ENCODE data around the gene USP36.

The USP36 gene

DNA sequence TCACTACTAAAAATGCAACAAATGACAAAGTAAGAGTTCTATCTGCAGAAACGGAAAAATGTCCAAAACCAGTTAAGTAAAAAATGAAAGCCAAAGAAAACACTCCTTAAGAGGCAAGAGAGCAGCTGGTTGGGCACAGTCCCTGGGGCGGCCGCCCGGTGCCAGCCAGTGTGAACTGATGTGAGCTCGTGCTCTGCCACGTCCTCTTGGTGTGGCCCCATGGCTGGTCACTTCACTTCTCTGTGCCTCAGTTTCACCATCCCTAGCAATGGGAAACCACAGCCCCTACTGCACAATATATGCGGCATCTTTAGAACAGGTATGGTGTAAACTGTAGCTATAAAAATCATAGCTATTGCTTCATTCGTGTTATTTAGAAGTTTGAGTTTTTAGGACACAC is 21.2 kb downstream of the USP36 start:
- in situ Hi-C loops (cut with MboI; ENCODE audit: low sequenced_read_pairs): loop anchor here (25.0 kb wide), 1 partner anchor 332 kb away; no protein-coding TSS in a partner anchor

DNA sequence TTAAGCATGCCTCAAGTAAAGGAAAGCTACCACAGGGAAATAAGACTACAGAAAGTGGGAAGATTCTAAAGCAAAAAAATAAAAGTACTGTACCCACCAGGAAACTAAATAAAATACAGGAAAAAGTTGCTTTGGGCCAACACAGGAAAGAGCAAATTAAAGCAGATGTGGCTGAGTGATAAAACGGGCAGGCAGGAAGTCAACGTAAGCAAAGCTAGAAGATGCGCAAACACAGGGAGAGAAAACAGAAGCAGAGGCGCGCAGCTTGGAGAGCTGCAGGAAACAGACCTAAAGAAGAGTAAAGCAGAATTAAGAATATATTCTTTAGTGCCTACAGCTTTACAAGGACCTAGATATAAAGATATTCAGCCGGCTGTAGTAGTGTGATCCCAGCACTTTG is 21.7 kb downstream of the USP36 start:
- in situ Hi-C loops (cut with MboI; ENCODE audit: low sequenced_read_pairs): loop anchor here (25.0 kb wide), 1 partner anchor 332 kb away; no protein-coding TSS in a partner anchor

GRCh38 chr17:78818152-78818846 is 22.3 kb downstream of the USP36 start:
- in situ Hi-C loops (cut with MboI; ENCODE audit: low sequenced_read_pairs): loop anchor here (25.0 kb wide), 1 partner anchor 331 kb away; no protein-coding TSS in a partner anchor

DNA sequence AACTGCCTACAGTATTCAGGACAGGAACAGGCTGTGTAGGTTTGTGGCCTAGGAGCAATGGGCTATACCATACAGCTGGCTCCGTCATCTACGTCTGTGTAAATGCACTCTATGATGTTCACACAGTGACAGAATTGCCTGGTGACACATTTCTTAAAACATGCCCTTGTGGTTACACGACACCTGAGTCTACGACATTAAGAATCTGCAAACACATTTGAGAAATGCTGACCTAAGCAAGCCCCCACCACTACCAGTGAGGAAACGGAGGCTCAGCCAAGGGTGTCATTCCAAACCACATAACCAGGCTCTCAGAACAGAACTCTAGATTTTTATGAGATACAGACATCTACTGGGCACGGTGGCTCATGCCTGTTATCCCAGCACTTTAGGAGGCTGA is 23.5 kb downstream of the USP36 start:
- in situ Hi-C loops (cut with MboI; ENCODE audit: low sequenced_read_pairs): loop anchor here (25.0 kb wide), 1 partner anchor 330 kb away; no protein-coding TSS in a partner anchor

- in situ Hi-C loops (cut with MboI; ENCODE audit: low sequenced_read_pairs): loop anchor here (25.0 kb wide), 1 partner anchor 328 kb away; no protein-coding TSS in a partner anchor
Observed at GRCh38 chr17:78815696-78816095, 24.9 kb downstream of the USP36 start.

DNA sequence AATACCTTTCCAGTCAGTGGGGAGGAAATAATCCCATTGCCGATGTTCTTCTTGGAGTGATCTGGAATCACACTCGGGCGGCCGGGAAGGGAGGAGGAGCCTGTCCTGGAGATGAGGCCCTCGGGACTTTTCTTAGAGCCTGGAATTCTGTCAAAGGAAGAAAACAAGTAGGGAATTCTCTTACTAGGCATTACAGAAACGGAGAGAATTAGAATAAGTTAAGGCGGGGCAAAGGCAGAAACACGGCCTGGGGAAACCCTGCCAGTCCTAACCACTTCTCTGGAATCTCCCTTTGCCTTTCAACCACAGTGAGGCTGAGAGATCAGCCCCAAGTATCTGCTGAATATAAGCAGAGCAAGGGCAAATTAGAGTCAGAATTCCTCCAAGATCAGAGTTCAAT is 27.8 kb downstream of the USP36 start:
- in situ Hi-C loops (cut with MboI; ENCODE audit: low sequenced_read_pairs): loop anchor here (25.0 kb wide), 1 partner anchor 326 kb away; no protein-coding TSS in a partner anchor

DNA sequence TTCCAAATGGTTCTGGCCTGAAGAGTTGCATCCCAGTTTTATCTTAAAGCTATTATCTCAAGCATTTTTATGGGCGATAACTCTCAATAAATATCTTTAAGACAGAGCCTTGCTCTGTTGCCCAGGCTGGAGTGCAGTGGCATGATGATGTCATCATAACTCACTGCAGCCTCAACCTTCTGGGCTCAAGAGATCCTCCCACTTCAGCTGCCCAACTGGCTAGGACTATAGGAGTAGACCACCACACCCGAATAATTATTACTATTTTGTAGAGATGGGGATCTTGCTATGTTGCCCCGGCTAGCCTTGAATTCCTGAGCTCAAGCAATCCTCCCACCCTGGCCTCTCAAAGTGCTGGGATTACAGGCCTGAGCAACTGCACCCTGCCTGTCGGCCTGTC is 32.5 kb downstream of the USP36 start:
- in situ Hi-C loops (cut with MboI; ENCODE audit: low sequenced_read_pairs): loop anchor here (25.0 kb wide), 1 partner anchor 321 kb away; no protein-coding TSS in a partner anchor

- in situ Hi-C loops (cut with MboI; ENCODE audit: low sequenced_read_pairs): loop anchor here (25.0 kb wide), 1 partner anchor 319 kb away; no protein-coding TSS in a partner anchor
Observed at GRCh38 chr17:78806451-78806850, 34.2 kb downstream of the USP36 start.

DNA sequence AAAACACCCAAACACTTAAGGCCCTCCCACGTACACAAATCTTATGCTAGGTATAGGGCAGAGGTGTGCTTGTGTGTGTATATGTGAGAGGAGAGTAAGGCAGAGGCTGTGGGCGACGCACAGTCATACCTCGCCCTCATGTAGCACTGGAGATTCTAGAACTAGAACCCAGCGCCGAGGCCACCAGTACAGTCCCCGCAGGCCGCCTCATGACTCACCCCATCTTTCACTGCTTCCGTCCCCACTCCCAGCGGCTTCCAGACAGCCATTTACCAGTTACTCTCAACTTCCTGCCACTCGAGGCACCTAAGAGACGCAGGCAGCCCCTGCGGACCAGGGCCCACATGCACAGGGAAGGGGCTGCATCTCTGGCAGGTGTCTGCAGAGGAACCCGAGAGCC is 35.3 kb downstream of the USP36 start:
- in situ Hi-C loops (cut with MboI; ENCODE audit: low sequenced_read_pairs): loop anchor here (25.0 kb wide), 1 partner anchor 318 kb away; no protein-coding TSS in a partner anchor

DNA sequence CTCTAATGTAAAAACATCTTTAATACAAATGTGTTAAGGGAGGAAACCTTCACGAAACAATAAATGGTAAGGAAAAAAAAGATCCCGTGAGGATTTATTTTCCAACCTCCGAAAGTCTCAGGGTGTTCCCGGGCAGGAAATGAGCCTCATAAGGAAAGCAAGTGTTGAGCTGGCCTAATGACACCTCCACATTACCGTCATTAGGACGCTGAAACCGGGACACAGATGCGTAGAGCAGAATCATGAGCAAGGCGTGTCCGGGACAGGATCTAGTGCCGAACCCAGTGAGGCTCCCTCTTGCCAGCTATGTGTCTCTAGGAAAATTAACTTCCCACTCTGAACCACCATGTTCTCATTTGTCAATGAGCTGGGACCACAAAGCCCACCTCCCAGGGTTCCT is 35.8 kb downstream of the USP36 start:
- in situ Hi-C loops (cut with MboI; ENCODE audit: low sequenced_read_pairs): loop anchor here (25.0 kb wide), 1 partner anchor 317 kb away; no protein-coding TSS in a partner anchor

DNA sequence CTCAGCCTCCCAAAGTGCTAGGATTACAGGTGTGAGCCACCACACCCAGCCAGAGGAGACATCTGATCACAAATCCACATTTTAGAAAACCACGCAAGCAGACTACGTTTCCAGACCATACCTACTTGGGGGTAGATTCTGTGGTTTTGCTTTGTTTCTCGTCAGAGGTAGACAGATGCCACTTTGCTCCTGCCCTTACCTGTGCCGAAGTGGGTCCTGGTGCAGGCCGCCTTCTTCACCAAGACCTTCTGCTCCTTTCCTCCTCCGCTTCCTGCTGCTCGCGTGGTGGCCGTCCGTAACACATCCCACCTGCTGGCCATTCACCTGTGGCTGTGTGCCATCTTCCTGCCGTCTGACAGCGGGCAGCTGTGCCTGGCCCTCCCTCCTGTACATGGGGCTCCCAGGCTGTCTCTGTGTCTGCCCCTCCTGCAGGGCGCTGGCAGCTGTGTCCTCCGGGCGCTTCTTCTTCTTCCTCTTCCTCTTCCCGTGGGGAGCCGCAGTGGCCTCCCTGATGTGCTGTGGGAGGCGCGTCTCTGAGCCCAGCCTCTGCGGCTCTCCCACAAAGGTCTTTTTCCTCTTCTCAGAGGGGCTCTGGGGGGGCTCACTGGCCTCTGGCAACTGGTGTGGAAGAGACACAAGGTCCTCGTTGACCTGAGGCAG is 37.3 kb downstream of the USP36 start:
- in situ Hi-C loops (cut with MboI; ENCODE audit: low sequenced_read_pairs): loop anchor here (25.0 kb wide), 1 partner anchor 316 kb away; no protein-coding TSS in a partner anchor

- in situ Hi-C loops (cut with MboI; ENCODE audit: low sequenced_read_pairs): loop anchor here (25.0 kb wide), 1 partner anchor 315 kb away; no protein-coding TSS in a partner anchor
Observed at GRCh38 chr17:78802459-78802858, 38.2 kb downstream of the USP36 start.

GRCh38 chr17:78802008-78802407 is 38.6 kb downstream of the USP36 start:
- in situ Hi-C loops (cut with MboI; ENCODE audit: low sequenced_read_pairs): loop anchor here (25.0 kb wide), 1 partner anchor 315 kb away; no protein-coding TSS in a partner anchor

- in situ Hi-C loops (cut with MboI; ENCODE audit: low sequenced_read_pairs): loop anchor here (25.0 kb wide), 1 partner anchor 313 kb away; no protein-coding TSS in a partner anchor
Observed at GRCh38 chr17:78800132-78800931, 40.3 kb downstream of the USP36 start.

- in situ Hi-C loops (cut with MboI; ENCODE audit: low sequenced_read_pairs): no loop called here
Observed at GRCh38 chr17:78798695-78799559, 41.7 kb downstream of the USP36 start.

GRCh38 chr17:78797691-78798585 is 42.7 kb downstream of the USP36 start:
- in situ Hi-C loops (cut with MboI; ENCODE audit: low sequenced_read_pairs): no loop called here

DNA sequence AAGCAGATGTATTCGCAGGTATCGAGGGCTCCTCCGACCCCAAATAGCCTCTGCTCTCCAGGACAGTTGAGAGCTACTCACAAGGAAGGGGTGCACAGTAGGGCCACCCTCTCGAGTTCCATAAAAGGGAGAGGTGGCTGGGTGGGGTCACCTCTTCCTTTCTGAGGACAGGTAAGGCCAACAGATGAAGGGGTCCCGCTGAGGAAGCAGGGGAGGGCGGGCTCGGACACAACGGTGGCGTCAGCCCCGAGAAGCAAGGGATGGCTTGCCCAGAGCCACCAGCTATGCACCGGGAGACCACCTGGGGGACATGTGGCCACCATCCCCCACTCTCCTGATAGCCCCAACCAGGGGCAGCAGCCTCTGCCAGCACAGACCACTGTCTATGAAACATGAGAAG is 43.4 kb downstream of the USP36 start:
- in situ Hi-C loops (cut with MboI; ENCODE audit: low sequenced_read_pairs): no loop called here

DNA sequence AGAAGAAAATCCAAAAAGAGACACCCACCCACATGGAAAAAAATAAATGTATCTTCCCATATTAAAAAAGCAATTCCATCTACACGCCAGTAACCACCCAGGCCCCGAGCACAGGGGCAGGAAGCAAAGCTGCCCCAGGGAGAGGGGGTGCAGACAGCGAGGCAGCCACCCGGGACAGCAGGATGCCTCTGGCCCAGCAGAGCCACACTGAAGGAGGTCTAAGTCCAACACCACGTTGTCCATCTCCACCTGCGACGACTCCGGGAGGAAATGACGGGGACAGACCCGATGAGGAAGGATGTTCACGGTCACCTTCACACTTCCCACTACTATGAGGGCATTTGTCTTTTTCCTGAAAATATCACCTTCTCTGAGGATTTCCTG is 44.1 kb downstream of the USP36 start:
- in situ Hi-C loops (cut with MboI; ENCODE audit: low sequenced_read_pairs): no loop called here
